HG03280 (cell line): ENCODE results near the gene ERCC5.

ENCODE experiments used
- ATAC-seq: cut with Tn5 transposase; IDR thresholded peaks from one replicate; pipeline ENCODE4 v1.9.1; 2021; ENCODE audit warnings: mild to moderate bottlenecking, moderate library complexity; ENCODE audit not compliant: unreplicated experiment

Gene ERCC5

GRCh38 chr13:102839462-102839861 is 6.4 kb upstream of the ERCC5 start:
- ATAC-seq: no peak

GRCh38 chr13:102845289-102845629 is 573 bp upstream of the ERCC5 start:
- peak; percentile 19 for ATAC-seq

GRCh38 chr13:102846261-102847015 is 606 bp downstream of the ERCC5 start:
- ATAC-seq: peak; percentile 37

- ATAC-seq: no peak
These were observed 1.7 kb downstream of the ERCC5 start for GRCh38 chr13:102847272-102848234.

GRCh38 chr13:102848956-102849355 is 3.1 kb downstream of the ERCC5 start:
- ATAC-seq: no peak

- ATAC-seq: no peak
These were observed 6.7 kb downstream of the ERCC5 start for GRCh38 chr13:102852556-102852955.

- no peak for ATAC-seq
These were observed 8.8 kb downstream of the ERCC5 start for GRCh38 chr13:102854675-102855074.

GRCh38 chr13:102856557-102856956 is 10.7 kb downstream of the ERCC5 start:
- no peak for ATAC-seq

- ATAC-seq: no peak
These were observed 16.9 kb downstream of the ERCC5 start for GRCh38 chr13:102862624-102863210.

- no peak for ATAC-seq
These were observed 17.8 kb downstream of the ERCC5 start for GRCh38 chr13:102863590-102863989.

- ATAC-seq: no peak
These were observed 22.6 kb downstream of the ERCC5 start for GRCh38 chr13:102868366-102868936.

GRCh38 chr13:102869948-102870676 is 24.3 kb downstream of the ERCC5 start:
- peak; percentile 20 for ATAC-seq

GRCh38 chr13:102870677-102871415 is 25.0 kb downstream of the ERCC5 start:
- peak; percentile 68 for ATAC-seq

GRCh38 chr13:102872131-102872530 is 26.3 kb downstream of the ERCC5 start:
- ATAC-seq: no peak

GRCh38 chr13:102872531-102872930 is 26.7 kb downstream of the ERCC5 start:
- ATAC-seq: no peak

- peak; percentile 69 for ATAC-seq
These were observed 27.8 kb downstream of the ERCC5 start for GRCh38 chr13:102873653-102874052.

GRCh38 chr13:102875256-102875655 is 29.4 kb downstream of the ERCC5 start:
- no peak for ATAC-seq

GRCh38 chr13:102877303-102877702 is 31.5 kb downstream of the ERCC5 start:
- ATAC-seq: no peak

GRCh38 chr13:102878481-102878880 is 32.6 kb downstream of the ERCC5 start:
- no peak for ATAC-seq
